ENCODE measurements around the gene LRRC56. TPM values are rescaled to one million over a fixed set of nuclear protein-coding genes. Genes with fewer than 3 reads are reported as not detected.

The LRRC56 gene
- total and polyA plus RNA-seq, 2 of the 13 experiments (the other 11 are each of a cell fraction or from before 2014, with no cell fraction given): 0.11 to 0.29 TPM

DNA sequence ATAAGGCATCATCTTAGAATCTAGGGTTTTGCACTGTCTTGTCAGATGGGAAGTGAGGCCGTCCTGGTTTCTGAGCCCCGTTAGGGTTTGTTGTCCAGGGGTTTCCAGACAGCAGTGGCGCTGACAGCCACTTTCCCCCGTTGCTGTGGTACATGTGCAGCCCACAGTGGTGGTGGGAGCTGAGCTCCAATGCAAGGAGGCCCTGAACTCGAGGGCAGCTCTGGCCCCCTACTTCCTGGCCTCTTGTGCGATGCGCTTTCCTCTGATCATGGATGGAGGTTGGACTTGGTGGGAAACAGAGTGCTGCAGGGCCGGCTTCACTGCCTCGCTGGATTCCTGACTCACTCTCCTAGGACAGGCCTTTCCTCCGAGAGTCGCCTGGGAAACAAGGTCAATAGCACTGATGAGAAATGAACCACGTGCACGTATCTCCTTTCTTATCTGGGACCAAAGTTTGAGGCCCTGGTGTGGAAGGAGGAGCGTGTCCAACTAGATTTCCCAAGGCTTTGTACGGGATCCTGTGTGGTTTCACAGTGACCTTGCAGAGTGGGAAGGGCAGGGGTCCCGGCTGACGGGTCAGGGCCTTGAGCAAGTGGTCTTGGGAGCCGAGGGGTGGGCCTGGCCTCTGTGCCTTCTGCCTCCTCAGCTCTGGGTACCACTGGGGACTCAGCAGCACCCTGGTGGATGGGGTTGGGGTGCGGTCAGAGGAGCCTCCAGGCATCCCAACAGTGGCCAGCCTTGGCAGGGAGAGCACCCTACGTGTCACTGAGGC is 42.7 kb downstream of the LRRC56 start (continued):
- TF ChIP-seq ZNF639 (CRISPR knock-in tag; conservative IDR thresholded peaks at IDR 0.05) (no peak), MIXL1 (CRISPR knock-in tag; IDR thresholded peaks at IDR 0.05) (peak; percentile 46; the same call in 1 of the 2 replicates), ZNF577 (CRISPR knock-in tag; IDR thresholded peaks at IDR 0.05; ENCODE audit: borderline replicate concordance, low read depth) (no peak), ZNF737 (CRISPR knock-in tag; IDR thresholded peaks at IDR 0.05; ENCODE audit: borderline replicate concordance) (no peak), HNRNPK (IDR thresholded peaks at IDR 0.05; ENCODE audit: low read depth, low read length, poor library complexity, severe bottlenecking) (no peak), ZNF460 (CRISPR knock-in tag; IDR thresholded peaks at IDR 0.05; ENCODE audit: borderline replicate concordance) (no peak), THAP7 (CRISPR knock-in tag; IDR thresholded peaks at IDR 0.05) (no peak), U2AF1 (optimal IDR thresholded peaks at IDR 0.05; ENCODE audit: low read depth, low read length) (no peak), ZNF101 (CRISPR knock-in tag; IDR thresholded peaks at IDR 0.05; ENCODE audit: borderline replicate concordance, low read depth) (no peak), ZFAT (CRISPR knock-in tag; conservative IDR thresholded peaks at IDR 0.05) (no peak), TBX2 (CRISPR knock-in tag; IDR thresholded peaks at IDR 0.05; ENCODE audit: borderline replicate concordance) (no peak), TCF12 (IDR thresholded peaks at IDR 0.05) (no peak), TCF12 (CRISPR knock-in tag; IDR thresholded peaks at IDR 0.05) (no peak), ZNF709 (CRISPR knock-in tag; IDR thresholded peaks at IDR 0.05) (no peak), ZNF644 (CRISPR knock-in tag; IDR thresholded peaks at IDR 0.05; ENCODE audit: low read depth) (no peak), FOXP4 (CRISPR knock-in tag; IDR thresholded peaks at IDR 0.05) (0 out of 2 replicates have a peak, but pooled peaks have one; percentile 35), DR1 (CRISPR knock-in tag; IDR thresholded peaks at IDR 0.05) (no peak), ZBTB26 (CRISPR knock-in tag; IDR thresholded peaks at IDR 0.05; ENCODE audit: borderline replicate concordance) (no peak)
- TF ChIP-seq, protein P1, sequence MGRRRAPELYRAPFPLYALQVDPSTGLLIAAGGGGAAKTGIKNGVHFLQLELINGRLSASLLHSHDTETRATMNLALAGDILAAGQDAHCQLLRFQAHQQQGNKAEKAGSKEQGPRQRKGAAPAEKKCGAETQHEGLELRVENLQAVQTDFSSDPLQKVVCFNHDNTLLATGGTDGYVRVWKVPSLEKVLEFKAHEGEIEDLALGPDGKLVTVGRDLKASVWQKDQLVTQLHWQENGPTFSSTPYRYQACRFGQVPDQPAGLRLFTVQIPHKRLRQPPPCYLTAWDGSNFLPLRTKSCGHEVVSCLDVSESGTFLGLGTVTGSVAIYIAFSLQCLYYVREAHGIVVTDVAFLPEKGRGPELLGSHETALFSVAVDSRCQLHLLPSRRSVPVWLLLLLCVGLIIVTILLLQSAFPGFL (CRISPR knock-in tag; IDR thresholded peaks at IDR 0.05): no peak
- TF ChIP-seq, protein P2, sequence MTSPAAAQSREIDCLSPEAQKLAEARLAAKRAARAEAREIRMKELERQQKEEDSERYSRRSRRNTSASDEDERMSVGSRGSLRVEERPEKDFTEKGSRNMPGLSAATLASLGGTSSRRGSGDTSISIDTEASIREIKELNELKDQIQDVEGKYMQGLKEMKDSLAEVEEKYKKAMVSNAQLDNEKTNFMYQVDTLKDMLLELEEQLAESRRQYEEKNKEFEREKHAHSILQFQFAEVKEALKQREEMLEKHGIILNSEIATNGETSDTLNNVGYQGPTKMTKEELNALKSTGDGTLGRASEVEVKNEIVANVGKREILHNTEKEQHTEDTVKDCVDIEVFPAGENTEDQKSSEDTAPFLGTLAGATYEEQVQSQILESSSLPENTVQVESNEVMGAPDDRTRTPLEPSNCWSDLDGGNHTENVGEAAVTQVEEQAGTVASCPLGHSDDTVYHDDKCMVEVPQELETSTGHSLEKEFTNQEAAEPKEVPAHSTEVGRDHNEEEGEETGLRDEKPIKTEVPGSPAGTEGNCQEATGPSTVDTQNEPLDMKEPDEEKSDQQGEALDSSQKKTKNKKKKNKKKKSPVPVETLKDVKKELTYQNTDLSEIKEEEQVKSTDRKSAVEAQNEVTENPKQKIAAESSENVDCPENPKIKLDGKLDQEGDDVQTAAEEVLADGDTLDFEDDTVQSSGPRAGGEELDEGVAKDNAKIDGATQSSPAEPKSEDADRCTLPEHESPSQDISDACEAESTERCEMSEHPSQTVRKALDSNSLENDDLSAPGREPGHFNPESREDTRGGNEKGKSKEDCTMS (CRISPR knock-in tag; conservative IDR thresholded peaks at IDR 0.05): no peak
